Stimulated activated CD4-positive, alpha-beta T cell treated with anti-CD3 and anti-CD28 coated beads, Interleukin-1b, Interleukin-23, amount 100 ng/mL, for 4 hours (primary cell): ENCODE measurements around the gene GPX2.
"Not testable (repeated sequence)": the region's sequence is repeated elsewhere in the genome, so short reads cannot be mapped to it uniquely, and the experiment has no call there.

ENCODE experiments used
- DNase-seq, 2 donors: peaks; one replicate each; pipeline ENCODE4 v3.0.0-alpha.2; 2020; ENCODE audit warnings: low read depth in 2 of 2

The GPX2 gene

GRCh38 chr14:64913477-64913876 lies 29.1 kb downstream of the GPX2 start:
- DNase-seq: not testable (repeated sequence)

DNA sequence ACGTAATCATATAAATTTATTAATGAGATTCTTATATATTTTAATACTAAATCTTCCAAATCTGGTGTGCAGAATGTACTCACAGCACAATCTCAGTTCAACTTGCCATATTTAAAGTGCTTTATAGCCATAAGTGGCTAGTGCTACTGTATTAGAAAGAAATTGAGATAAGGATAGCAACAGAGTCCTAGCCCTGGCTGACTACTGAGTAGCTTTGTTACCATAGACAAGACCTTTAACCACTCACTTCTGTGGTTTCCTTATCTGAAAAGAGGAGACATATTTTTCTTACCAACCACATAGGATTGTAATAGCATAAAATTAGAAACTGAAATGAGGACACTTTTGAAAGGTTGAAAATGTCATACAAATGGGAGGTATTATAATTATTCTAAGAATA lies 30.3 kb downstream of the GPX2 start:
- no peak for DNase-seq

DNA sequence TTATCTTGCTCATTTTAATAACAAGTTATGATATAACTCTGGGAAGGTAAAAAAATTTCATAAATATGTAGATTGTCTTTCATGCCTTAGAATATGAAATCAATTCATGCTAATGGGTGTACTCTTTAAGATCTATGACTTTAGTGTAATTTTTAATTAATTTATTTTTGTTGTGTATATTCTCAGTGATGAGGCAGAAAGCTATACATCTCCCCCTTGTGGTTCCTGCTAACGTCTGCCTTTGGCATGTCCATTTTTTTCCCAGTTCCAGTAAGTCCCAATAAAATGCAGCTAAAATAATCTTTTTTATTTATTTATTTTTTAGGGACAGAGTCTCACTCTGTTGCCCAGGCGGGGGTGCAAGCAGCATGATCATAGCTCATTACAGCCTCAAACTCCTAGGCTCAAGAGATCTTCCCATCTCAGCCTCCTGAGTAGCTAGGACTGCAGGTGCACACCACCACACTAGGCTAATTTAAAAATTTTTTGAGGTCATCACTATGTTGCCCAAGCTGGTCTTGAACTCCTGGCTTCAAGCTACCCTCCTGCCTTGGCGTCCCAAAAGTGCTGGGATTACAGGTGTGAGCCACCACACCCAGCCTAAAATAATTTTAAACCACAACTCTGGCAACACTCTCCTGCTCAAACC lies 31.6 kb downstream of the GPX2 start:
- DNase-seq: no peak

DNA sequence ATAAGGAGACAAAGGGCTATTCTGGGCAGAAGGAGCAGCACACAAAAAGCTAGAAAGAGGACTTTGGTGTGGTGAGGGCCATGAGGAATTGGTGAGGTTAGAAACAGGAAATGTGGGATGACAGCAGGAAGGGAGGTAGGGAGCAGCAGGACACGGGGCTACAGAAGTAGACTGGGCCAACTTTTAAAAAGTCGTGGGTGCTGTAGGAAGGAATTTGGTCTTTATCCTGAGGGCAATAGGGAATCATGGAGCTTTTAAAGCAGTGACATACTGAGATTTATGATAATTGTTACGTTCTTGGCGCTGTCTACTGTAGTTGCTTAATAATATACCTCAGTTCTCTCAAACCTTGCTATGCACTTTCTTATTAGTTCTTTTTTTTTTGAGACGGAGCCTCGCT lies 36.5 kb downstream of the GPX2 start:
- DNase-seq: no peak

DNA sequence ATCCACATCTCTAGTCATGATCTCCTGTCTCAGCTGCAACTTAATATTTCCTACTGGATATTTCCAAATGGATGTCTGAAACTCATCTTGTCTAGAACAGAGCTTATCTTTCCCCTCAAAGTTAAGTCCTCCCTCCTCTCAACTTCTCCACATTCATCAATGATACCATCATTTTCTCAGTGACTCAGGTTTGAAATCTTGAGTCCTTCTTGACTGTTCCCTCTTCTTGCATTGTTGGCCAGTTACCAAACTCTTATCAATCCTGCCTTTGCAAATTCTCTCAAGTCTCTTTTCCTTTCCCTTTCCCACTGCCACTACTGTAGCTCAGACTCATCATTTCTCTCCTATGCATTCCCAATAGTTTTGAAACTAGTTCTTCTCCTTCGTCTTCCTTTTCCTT lies 42.6 kb downstream of the GPX2 start:
- DNase-seq: no peak

- peak in 1 of 2 donors; percentile 37 for DNase-seq
These were observed 50.6 kb downstream of the GPX2 start for GRCh38 chr14:64891839-64892375.

DNA sequence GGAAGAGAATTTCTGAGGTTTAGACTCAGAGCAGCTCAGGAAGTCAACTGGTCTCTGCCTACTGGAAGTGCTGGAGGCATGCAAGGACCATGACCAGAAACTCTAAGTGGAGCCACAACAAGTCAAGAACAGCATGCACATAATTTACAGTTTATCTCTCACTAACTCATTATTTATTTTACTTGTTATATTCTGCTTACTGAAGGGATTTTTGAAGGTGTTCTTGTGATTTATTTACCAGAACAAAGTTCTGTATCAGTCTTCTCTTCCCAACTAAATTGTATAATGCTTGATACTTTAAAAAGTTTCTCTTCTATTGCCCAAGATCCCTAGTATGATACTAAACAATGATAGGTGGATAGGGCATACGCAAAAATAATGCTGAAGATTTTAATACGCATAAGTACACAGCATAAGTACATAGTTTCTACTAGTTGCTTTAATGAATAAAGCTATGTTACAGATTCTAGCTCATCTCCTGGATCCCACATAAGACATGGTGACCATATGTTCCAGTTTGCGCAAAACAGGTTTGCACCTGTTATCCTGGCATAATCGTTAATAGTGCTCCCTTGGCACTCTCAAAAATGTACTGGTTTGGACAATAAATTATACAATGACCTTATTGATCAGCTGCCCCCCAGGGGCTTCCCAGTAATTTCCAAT lies 51.2 kb downstream of the GPX2 start:
- no peak for DNase-seq

GRCh38 chr14:64889352-64889751 lies 53.2 kb downstream of the GPX2 start:
- no peak for DNase-seq
